IMR-90 (cell line): ENCODE results near the gene ARHGEF16. TPM values are rescaled to one million over a fixed set of nuclear protein-coding genes. Genes with fewer than 3 reads are reported as not detected.

Source experiments
- BHLHE40 ChIP-seq: fragments of 150-350 bp; IDR thresholded peaks from 2 replicates; pipeline ENCODE4 v1.6.1; 2016; ENCODE audit warnings: mild to moderate bottlenecking, low read depth, low read length
- CEBPB ChIP-seq: IDR thresholded peaks from 2 replicates; pipeline ENCODE4 v1.6.1; 2012; ENCODE audit warnings: low read depth, low read length, improper control_type of control experiment
- CHD1 ChIP-seq: IDR thresholded peaks from 2 replicates; pipeline ENCODE4 v1.6.1; 2012; ENCODE audit warnings: low read depth, low read length, improper control_type of control experiment
- POLR2A ChIP-seq: IDR thresholded peaks from 2 replicates; pipeline ENCODE4 v1.6.1; 2012; ENCODE audit warnings: mild to moderate bottlenecking, low read depth, low read length
- SMC3 ChIP-seq: fragments of 150-350 bp; IDR thresholded peaks from 2 replicates; pipeline ENCODE4 v1.6.1; 2016; ENCODE audit warnings: low read depth, mild to moderate bottlenecking, antibody characterized with exemption, low read length, moderate library complexity
- polyA plus RNA-seq, 3 experiments: library from polyadenylated mRNA; depleted of rRNA; stranded (reverse); fragments of >200 nt; gene quantifications; 2 replicates each; pipeline ENCODE4 v1.2.3, GENCODE V29; 2012; ENCODE audit warnings: low replicate concordance in 1 of 3
- total RNA-seq: library from RNA; depleted of rRNA; stranded (reverse); fragments of >200 nt; gene quantifications from 2 replicates; pipeline ENCODE4 v1.2.3, GENCODE V29; 2012
- TF ChIP-seq, protein P1 (sequence below): fragments of 150-350 bp; IDR thresholded peaks from 2 replicates; pipeline ENCODE4 v1.6.1; 2017; ENCODE audit warnings: mild to moderate bottlenecking, antibody characterized with exemption, low read length, low read depth

The ARHGEF16 gene
- total and polyA plus RNA-seq, 2 of the 4 experiments (the other 2 are of a cell fraction): 0.18 to 0.39 TPM

DNA sequence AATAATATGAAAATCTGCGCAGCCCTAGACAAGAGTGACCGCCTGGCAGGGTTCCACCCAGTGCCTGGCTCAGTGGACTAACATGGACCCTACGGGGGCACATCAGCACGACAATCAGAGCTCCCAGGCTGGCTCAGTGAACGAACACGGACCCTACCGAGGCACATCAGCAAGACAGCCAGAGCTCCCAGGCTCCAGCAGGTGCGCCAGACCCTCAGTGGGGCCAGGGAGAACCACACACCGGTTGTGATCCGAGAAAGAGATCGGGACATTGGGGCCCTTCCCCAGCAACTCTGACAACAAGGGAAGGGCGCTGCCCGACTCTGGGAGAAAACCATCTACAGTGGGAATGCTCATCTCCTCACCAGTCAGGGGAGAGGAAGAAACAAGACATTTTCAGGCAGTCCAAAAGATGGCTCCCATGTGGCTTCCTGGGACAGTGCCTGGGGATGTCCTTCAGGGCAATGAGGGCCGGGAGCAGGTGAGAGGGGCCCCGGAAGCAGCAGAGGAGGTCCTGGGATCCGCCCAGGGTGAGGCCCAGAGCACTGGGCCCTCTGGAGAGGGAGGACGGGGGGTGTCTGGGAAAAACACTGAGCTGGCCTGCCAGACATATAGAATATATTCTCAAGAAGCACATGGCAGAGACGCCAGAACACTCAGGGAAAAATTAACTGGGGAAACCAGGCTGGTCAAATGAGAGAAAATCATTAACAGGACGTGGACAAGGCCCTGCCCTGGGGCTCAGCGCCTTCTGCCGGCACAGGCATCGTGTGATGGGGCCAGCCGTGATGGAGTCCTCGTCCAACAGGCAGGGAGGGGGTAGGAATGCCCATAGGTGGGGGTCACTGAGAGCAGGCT is 4.8 kb downstream of the ARHGEF16 start (continued):
- TF ChIP-seq CHD1 (no peak), SMC3 (no peak), POLR2A (no peak), BHLHE40 (no peak), CEBPB (no peak)
- TF ChIP-seq, protein P1, sequence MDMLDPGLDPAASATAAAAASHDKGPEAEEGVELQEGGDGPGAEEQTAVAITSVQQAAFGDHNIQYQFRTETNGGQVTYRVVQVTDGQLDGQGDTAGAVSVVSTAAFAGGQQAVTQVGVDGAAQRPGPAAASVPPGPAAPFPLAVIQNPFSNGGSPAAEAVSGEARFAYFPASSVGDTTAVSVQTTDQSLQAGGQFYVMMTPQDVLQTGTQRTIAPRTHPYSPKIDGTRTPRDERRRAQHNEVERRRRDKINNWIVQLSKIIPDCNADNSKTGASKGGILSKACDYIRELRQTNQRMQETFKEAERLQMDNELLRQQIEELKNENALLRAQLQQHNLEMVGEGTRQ: no peak
